HepG2 (cell line): ENCODE data around the gene C2orf81. TPM values are rescaled to one million over a fixed set of nuclear protein-coding genes. Genes with fewer than 3 reads are reported as not detected.
A peak's percentile ranks its signal among the peaks of the same experiment; 100 is the strongest.

Experiments used
- CREM ChIP-seq, 2 experiments: sonication (generic) in 1 of 2; formaldehyde crosslinking in 1 of 2; IDR thresholded peaks; 2 replicates each; pipeline versions ENCODE4 v1.4.0 to v1.6.1; 2016 to 2020; ENCODE audit warnings: antibody characterized with exemption in 1 of 2, mild to moderate bottlenecking in 1 of 2, missing genetic modification reagents in 1 of 2
- GATA4 ChIP-seq: sonication (generic); IDR thresholded peaks from 2 replicates; pipeline ENCODE4 v1.6.1; 2016; ENCODE audit warnings: antibody characterized with exemption, low read depth, borderline replicate concordance
- HIVEP1 ChIP-seq: sonication (generic); formaldehyde crosslinking; IDR thresholded peaks from 2 replicates; pipeline ENCODE4 v1.4.0; 2020; ENCODE audit warnings: mild to moderate bottlenecking, missing genetic modification reagents
- KAT8 ChIP-seq: IDR thresholded peaks from 2 replicates; pipeline ENCODE4 v1.6.1; 2016; ENCODE audit warnings: missing genetic modification reagents, missing compliant biosample characterization
- MTA3 ChIP-seq: sonication (generic); formaldehyde crosslinking; IDR thresholded peaks from 2 replicates; pipeline ENCODE4 v1.4.0; 2020; ENCODE audit warnings: missing genetic modification reagents
- PATZ1 ChIP-seq: sonication (generic); formaldehyde crosslinking; IDR thresholded peaks from 2 replicates; pipeline ENCODE4 v1.4.0; 2020; ENCODE audit warnings: missing genetic modification reagents
- PRDM10 ChIP-seq: sonication (generic); formaldehyde crosslinking; IDR thresholded peaks from 2 replicates; pipeline ENCODE4 v1.4.0; 2020; ENCODE audit warnings: low read depth, missing genetic modification reagents
- RFX3 ChIP-seq: IDR thresholded peaks from 2 replicates; pipeline ENCODE4 v1.6.1; 2016; ENCODE audit warnings: missing biosample characterization, missing genetic modification reagents
- SCMH1 ChIP-seq: sonication (generic); formaldehyde crosslinking; IDR thresholded peaks from 2 replicates; pipeline ENCODE4 v1.9.0; 2021; ENCODE audit warnings: missing genetic modification reagents, mild to moderate bottlenecking, borderline replicate concordance
- TAF1 ChIP-seq: sonication (generic); formaldehyde crosslinking; IDR thresholded peaks from 2 replicates; pipeline ENCODE4 v1.4.0; 2020; ENCODE audit warnings: missing genetic modification reagents
- TAF15 ChIP-seq: fragments of 200-400 bp; formaldehyde crosslinking; IDR thresholded peaks from one replicate; pipeline ENCODE4 v1.6.1; 2018; ENCODE audit warnings: mild to moderate bottlenecking, low read depth, low read length; ENCODE audit not compliant: poor library complexity, severe bottlenecking
- TBX2 ChIP-seq: sonication (generic); formaldehyde crosslinking; IDR thresholded peaks from 2 replicates; pipeline ENCODE4 v1.5.0; 2020; ENCODE audit warnings: missing genetic modification reagents, mild to moderate bottlenecking, borderline replicate concordance
- U2AF1 ChIP-seq: fragments of 200-400 bp; formaldehyde crosslinking; optimal IDR thresholded peaks from 2 replicates; pipeline ENCODE3; 2017; ENCODE audit warnings: mild to moderate bottlenecking, low read depth, low read length
- ZBTB38 ChIP-seq: sonication (generic); formaldehyde crosslinking; IDR thresholded peaks from 2 replicates; pipeline ENCODE4 v1.5.1; 2020; ENCODE audit warnings: mild to moderate bottlenecking, missing genetic modification reagents
- ZNF121 ChIP-seq: sonication (generic); formaldehyde crosslinking; IDR thresholded peaks from 2 replicates; pipeline ENCODE4 v1.5.0; 2020; ENCODE audit warnings: mild to moderate bottlenecking, missing genetic modification reagents
- ZNF543 ChIP-seq: sonication (generic); formaldehyde crosslinking; IDR thresholded peaks from 2 replicates; pipeline ENCODE4 v1.4.0; 2020; ENCODE audit warnings: mild to moderate bottlenecking, missing genetic modification reagents
- ZNF577 ChIP-seq: sonication (generic); formaldehyde crosslinking; IDR thresholded peaks from 2 replicates; pipeline ENCODE4 v1.4.0; 2020; ENCODE audit warnings: mild to moderate bottlenecking, low read depth, missing genetic modification reagents, borderline replicate concordance
- ZNF687 ChIP-seq: sonication (generic); formaldehyde crosslinking; IDR thresholded peaks from 2 replicates; pipeline ENCODE4 v1.5.1; 2020; ENCODE audit warnings: mild to moderate bottlenecking, missing genetic modification reagents, moderate library complexity
- ZNF7 ChIP-seq: IDR thresholded peaks from 2 replicates; pipeline ENCODE4 v1.6.1; 2016; ENCODE audit warnings: missing biosample characterization, missing genetic modification reagents
- polyA plus RNA-seq, 8 experiments: library from polyadenylated mRNA; depleted of rRNA in 3 of 8; stranded (reverse) in 7 of 8; unstranded in 1 of 8; fragments of >200 nt; fragmentation: Illumina TruSeq in 4 of 8; extraction: Trizol in 4 of 8; gene quantifications; 2 replicates each; pipeline versions ENCODE4 v1.2.1 to v1.2.3, GENCODE V29; 2011 to 2016; ENCODE audit warnings: low read depth in 4 of 8, missing spikeins in 1 of 8, mixed read lengths in 1 of 8; ENCODE audit not compliant: insufficient read depth in 1 of 8
- total RNA-seq, 5 experiments: library from RNA; depleted of rRNA; stranded (reverse); fragments of >200 nt; fragmentation: Illumina TruSeq; extraction: Trizol; gene quantifications; 2 replicates each; pipeline ENCODE4 v1.2.3, GENCODE V29; 2016; ENCODE audit warnings: low read depth in 1 of 5

Gene C2orf81
- total and polyA plus RNA-seq, 2 of the 13 experiments (the other 11 are each of a cell fraction or from before 2014, with no cell fraction given), result 0.15 to 0.17 TPM

GRCh38 chr2:74379851-74380789, 41.3 kb downstream of the C2orf81 start, which contains the start of gene DCTN1 (continued):
- TF ChIP-seq RFX3 (CRISPR knock-in tag) (no peak), HIVEP1 (0 out of 2 replicates have a peak, but pooled peaks have one; percentile 38), KAT8 (0 out of 2 replicates have a peak, but pooled peaks have one; percentile 19), ZNF7 (CRISPR knock-in tag) (no peak), U2AF1 (no peak), PATZ1 (no peak; the same call in 1 of the 2 replicates), TAF15 (no peak), PRDM10 (CRISPR knock-in tag) (no peak), ZNF687 (CRISPR knock-in tag) (peak; percentile 35), GATA4 (no peak), ZBTB38 (CRISPR knock-in tag) (0 out of 2 replicates have a peak, but pooled peaks have one; percentile 28), SCMH1 (CRISPR knock-in tag) (no peak), TAF1 (CRISPR knock-in tag) (no peak), CREM (IDR thresholded peaks at IDR 0.05) (no peak), CREM (CRISPR knock-in tag; IDR thresholded peaks at IDR 0.05) (no peak), MTA3 (no peak), ZNF543 (CRISPR knock-in tag) (no peak), ZNF577 (CRISPR knock-in tag) (no peak), TBX2 (CRISPR knock-in tag) (0 out of 2 replicates have a peak, but pooled peaks have one; percentile 24), ZNF121 (0 out of 2 replicates have a peak, but pooled peaks have one; percentile 44)
